ENCODE measurements around the gene ANO8. TPM values are rescaled to one million over a fixed set of nuclear protein-coding genes. Genes with fewer than 3 reads are reported as not detected.

The ANO8 gene
- total RNA-seq, 1 experiment from 2014 or later, result 21.9 TPM

- H3K79me2 ChIP-seq (ENCODE audit: insufficient read depth, low read length), result no peaks in the 10 kb centered on the region
- H2BK20ac ChIP-seq (ENCODE audit: low read depth, low read length, poor library complexity, severe bottlenecking), result no peak overlapping the region
- no peak overlapping the region for H4K91ac ChIP-seq (ENCODE audit: insufficient read length, low read depth, low read length)
- Mint-ChIP-seq H3K36me3 (ENCODE audit: insufficient read depth in 1 of 3, low read depth in 3 of 3) (no peaks in the 10 kb centered on the region), H3K9me3 (no peaks in the 10 kb centered on the region; a peak in 1 of 5 replicates), H3K27ac (no peak overlapping the region), H3K4me1 (peaks cover 14 to 21% of the 10 kb centered on the region in 2 experiments), H3K4me3 (no peak overlapping the region; a peak in 2 of 5 replicates), H3K27me3 (ENCODE audit: low read depth) (peaks cover 4% of the 10 kb centered on the region)
- no peak overlapping the region for H3K23ac ChIP-seq (ENCODE audit: insufficient read length, low read depth, low read length)
- no peak overlapping the region for H3T11ph ChIP-seq (ENCODE audit: low read length)
- H3K9ac ChIP-seq (ENCODE audit: extremely low read depth, insufficient read length, low read length), result no peak overlapping the region
- H3K23me2 ChIP-seq (ENCODE audit: insufficient read length, low read depth, low read length, poor library complexity, severe bottlenecking), result no peaks in the 10 kb centered on the region
- H2AK5ac ChIP-seq (ENCODE audit: insufficient read length, low read length), result no peak overlapping the region
- no peaks in the 10 kb centered on the region for H3K27me3 ChIP-seq (ENCODE audit: insufficient read depth, low read length)
- no peak overlapping the region for H3K56ac ChIP-seq (ENCODE audit: insufficient read length, low read depth, low read length)
- H4K20me1 ChIP-seq (ENCODE audit: control insufficient read depth, insufficient read depth, insufficient read length), result no peaks in the 10 kb centered on the region
- H2BK15ac ChIP-seq (ENCODE audit: low read depth, low read length), result no peak overlapping the region
- no peak overlapping the region for H4K5ac ChIP-seq (ENCODE audit: insufficient read length, low read depth, low read length)
- H3K27ac ChIP-seq (ENCODE audit: insufficient read length, low read depth, low read length), result no peak overlapping the region
- no peak overlapping the region for H2AFZ ChIP-seq (ENCODE audit: low read length)
- no peak overlapping the region for H2BK120ac ChIP-seq (ENCODE audit: low read depth, low read length, poor library complexity, severe bottlenecking)
- no peak overlapping the region for H2BK12ac ChIP-seq (ENCODE audit: insufficient read length, low read depth, low read length)
- H3K79me1 ChIP-seq (ENCODE audit: insufficient read depth, low read depth, low read length, poor library complexity, severe bottlenecking), result no peaks in the 10 kb centered on the region
- no peak overlapping the region for H3K4me2 ChIP-seq (ENCODE audit: insufficient read depth, insufficient read length, low read length)
- DNase-seq, result no peak
- no peaks in the 10 kb centered on the region for H3K4me1 ChIP-seq (ENCODE audit: insufficient read depth, low read length)
- no peaks in the 10 kb centered on the region for H3K9me3 ChIP-seq (ENCODE audit: control insufficient read depth, low read depth, low read length)
- no peak overlapping the region for H3K14ac ChIP-seq (ENCODE audit: insufficient read depth, low read length)
- no peak overlapping the region for H2BK5ac ChIP-seq (ENCODE audit: insufficient read length, low read length)
- no peak overlapping the region for H3K4ac ChIP-seq (ENCODE audit: low read depth, low read length)
- no CpG with 5 or more reads among the region's 45 CpGs for WGBS (ENCODE audit: extremely low coverage, insufficient read length, low lambda C conversion rate)
- TF ChIP-seq, protein P1, sequence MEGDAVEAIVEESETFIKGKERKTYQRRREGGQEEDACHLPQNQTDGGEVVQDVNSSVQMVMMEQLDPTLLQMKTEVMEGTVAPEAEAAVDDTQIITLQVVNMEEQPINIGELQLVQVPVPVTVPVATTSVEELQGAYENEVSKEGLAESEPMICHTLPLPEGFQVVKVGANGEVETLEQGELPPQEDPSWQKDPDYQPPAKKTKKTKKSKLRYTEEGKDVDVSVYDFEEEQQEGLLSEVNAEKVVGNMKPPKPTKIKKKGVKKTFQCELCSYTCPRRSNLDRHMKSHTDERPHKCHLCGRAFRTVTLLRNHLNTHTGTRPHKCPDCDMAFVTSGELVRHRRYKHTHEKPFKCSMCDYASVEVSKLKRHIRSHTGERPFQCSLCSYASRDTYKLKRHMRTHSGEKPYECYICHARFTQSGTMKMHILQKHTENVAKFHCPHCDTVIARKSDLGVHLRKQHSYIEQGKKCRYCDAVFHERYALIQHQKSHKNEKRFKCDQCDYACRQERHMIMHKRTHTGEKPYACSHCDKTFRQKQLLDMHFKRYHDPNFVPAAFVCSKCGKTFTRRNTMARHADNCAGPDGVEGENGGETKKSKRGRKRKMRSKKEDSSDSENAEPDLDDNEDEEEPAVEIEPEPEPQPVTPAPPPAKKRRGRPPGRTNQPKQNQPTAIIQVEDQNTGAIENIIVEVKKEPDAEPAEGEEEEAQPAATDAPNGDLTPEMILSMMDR (conservative IDR thresholded peaks at IDR 0.05), result no peak
- no peak overlapping the region for H3K18ac ChIP-seq (ENCODE audit: insufficient read length, low read depth, low read length)
- H4K8ac ChIP-seq (replicated peaks; ENCODE audit: insufficient read length, low read depth, low read length), result no peak overlapping the region
Measured at GRCh38 chr19:17351815-17352435, 17.3 kb upstream of the ANO8 start.
